GM23248 (cell line): Measurements from ENCODE around the gene TMEM263.

Source experiments
- EZH2 ChIP-seq: fragments of 200-600 bp; sonication (generic); IDR thresholded peaks from 2 replicates; pipeline ENCODE4 v1.6.1; 2018; ENCODE audit warnings: antibody characterized with exemption, mild to moderate bottlenecking; ENCODE audit not compliant: insufficient read depth, poor library complexity, severe bottlenecking
- EZH2phosphoT487 ChIP-seq: fragments of 200-600 bp; sonication (generic); IDR thresholded peaks from 2 replicates; pipeline ENCODE4 v1.6.1; 2018; ENCODE audit warnings: antibody characterized with exemption, moderate library complexity, mild to moderate bottlenecking, low read depth; ENCODE audit not compliant: insufficient read depth

- no peak for TF ChIP-seq EZH2
- TF ChIP-seq EZH2phosphoT487: no peak
Observed at GRCh38 chr12:106934277-106934676, 21.4 kb upstream of the TMEM263 start.
